ENCODE results near the gene HOXA4. TPM values are rescaled to one million over a fixed set of nuclear protein-coding genes. Genes with fewer than 3 reads are reported as not detected.

Gene HOXA4
- total RNA-seq, 5 donors from 2014 or later (not counting 1 experiment from before 2014, with no cell fraction given), result 0.25 to 0.38 (median 0.36) TPM; not detected in 2

DNA sequence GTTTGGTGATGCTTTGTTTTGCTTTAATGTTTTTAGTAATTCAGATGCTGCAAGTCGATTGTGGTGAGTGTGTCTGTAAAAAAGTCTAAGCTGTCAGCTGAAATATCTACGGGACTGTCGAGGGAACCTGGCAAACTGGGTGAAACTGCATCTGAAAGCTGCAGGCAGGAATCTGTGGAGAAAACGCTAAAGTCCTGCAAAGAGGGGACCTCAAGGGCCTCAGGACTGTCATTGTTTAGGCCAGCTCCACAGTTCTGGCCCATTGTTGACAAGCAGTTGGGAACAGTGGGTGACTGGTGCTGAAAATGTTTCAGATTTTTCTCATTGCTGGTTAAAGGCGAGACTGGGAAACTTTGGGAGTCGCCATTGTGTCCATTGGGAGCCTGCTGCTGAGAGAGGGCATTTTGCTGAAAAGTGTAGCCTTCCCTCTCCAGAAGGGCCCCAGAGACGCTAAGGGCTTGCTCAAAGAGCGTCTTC lies 29.8 kb downstream of the HOXA4 start:
- Mint-ChIP-seq H3K9me3 (no peaks in the 10 kb centered on the region), H3K27ac (no peak overlapping the region), H3K4me3 (no peak overlapping the region), H3K36me3 (peaks cover 24% of the 10 kb centered on the region), H3K4me1 (peaks cover 37 to 43% (median 39%) of the 10 kb centered on the region in 3 donors), H3K27me3 (peaks cover 58 to 83% of the 10 kb centered on the region in 2 donors)
- no peaks in the 10 kb centered on the region for H3K9me3 ChIP-seq
- POLR2A ChIA-PET, result no interaction called here
- H3K4me3 ChIP-seq (ENCODE audit: control insufficient read depth in 1 of 2, extremely low read depth in 1 of 2, low read length in 1 of 2), result no peak overlapping the region
- CTCF ChIA-PET, result no interaction called here
- no peaks in the 10 kb centered on the region for H3K36me3 ChIP-seq (ENCODE audit: control insufficient read depth in 2 of 2, extremely low read depth in 1 of 2, insufficient read depth in 1 of 2, low read length in 1 of 2)
- peaks cover 6 to 37% of the 10 kb centered on the region in 2 experiments for H3K4me1 ChIP-seq (ENCODE audit: control insufficient read depth in 1 of 2, extremely low read depth in 1 of 2, insufficient read depth in 2 of 2, low read length in 2 of 2)
- WGBS (ENCODE audit: insufficient coverage), result 96% methylated on average over 8 of the region's 8 CpGs
- ATAC-seq (replicated peaks in 1 of 4) (no peak), DNase-seq (no peak)
- no peak overlapping the region for H3K27ac ChIP-seq (ENCODE audit: low read length)
- peaks cover 11 to 71% of the 10 kb centered on the region in 2 experiments for H3K27me3 ChIP-seq (replicated peaks in 1 of 2; ENCODE audit: control insufficient read depth in 2 of 2, extremely low read depth in 1 of 2, insufficient read depth in 2 of 2, low read length in 1 of 2)

DNA sequence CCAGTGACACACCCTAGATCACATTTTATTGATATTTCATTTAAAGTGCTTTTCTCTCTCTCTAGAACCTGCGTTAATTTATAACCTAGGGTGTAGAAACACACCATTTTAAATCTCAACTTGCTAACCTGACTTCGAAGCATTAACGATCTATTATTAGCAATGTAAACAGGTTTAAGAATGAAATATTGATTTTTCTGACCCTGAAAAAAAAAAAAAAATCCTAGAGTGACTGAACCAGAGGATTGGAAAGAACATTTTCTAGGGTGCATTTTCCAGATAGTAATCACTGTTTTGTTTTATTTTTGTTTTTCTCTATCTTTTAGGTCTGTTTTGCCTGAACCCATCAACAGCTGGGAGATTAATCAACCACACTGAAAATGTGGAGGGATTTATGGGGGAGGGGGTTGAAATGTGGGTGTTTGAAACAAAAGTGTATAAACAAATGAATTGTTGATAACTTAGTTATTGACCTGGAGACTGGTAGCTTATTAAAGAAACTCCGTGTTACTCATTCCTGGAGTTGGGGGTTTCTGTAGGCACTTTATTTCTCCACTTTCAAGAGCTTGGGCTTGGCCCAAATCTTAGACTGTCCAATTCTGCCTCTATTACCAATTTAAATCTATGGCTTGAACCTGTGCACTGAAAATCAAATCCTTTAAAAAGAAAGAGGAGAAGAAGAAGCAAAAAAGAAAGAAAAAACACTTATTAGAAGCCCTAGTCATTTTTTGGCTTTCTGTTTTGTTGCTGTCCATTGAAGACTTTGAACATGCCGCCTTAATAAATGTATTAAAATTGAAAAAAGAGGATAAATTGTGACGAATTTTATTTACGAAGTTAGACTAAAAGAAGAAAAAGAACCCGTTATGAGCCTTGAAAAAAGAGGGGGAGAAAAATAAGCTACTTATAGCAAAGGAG lies 30.8 kb downstream of the HOXA4 start:
- WGBS (ENCODE audit: insufficient coverage), result no CpG with 5 or more reads among the region's 8 CpGs
- H3K36me3 Mint-ChIP-seq, result peaks cover 24% of the 10 kb centered on the region
- Histone ChIP-seq H3K27me3 (replicated peaks in 1 of 2; ENCODE audit: control insufficient read depth in 2 of 2, extremely low read depth in 1 of 2, insufficient read depth in 2 of 2, low read length in 1 of 2) (peaks cover 11 to 72% of the 10 kb centered on the region in 2 experiments), H3K36me3 (ENCODE audit: control insufficient read depth in 2 of 2, extremely low read depth in 1 of 2, insufficient read depth in 1 of 2, low read length in 1 of 2) (no peaks in the 10 kb centered on the region), H3K9me3 (no peaks in the 10 kb centered on the region), H3K27ac (ENCODE audit: low read length) (no peak overlapping the region), H3K4me1 (ENCODE audit: control insufficient read depth in 1 of 2, extremely low read depth in 1 of 2, insufficient read depth in 2 of 2, low read length in 2 of 2) (peaks cover 6 to 45% of the 10 kb centered on the region in 2 experiments), H3K4me3 (ENCODE audit: control insufficient read depth in 1 of 2, extremely low read depth in 1 of 2, low read length in 1 of 2) (no peak overlapping the region)
- no peaks in the 10 kb centered on the region for H3K9me3 Mint-ChIP-seq
- ATAC-seq (replicated peaks in 1 of 4) (no peak), DNase-seq (no peak)
- H3K4me3 Mint-ChIP-seq, result no peak overlapping the region
- ChIA-PET CTCF (interaction anchor here (0.5 to 0.7 kb wide), 2 partner anchors 81 to 766 kb away, joined by 3 to 4 read pairs; no protein-coding TSS in a partner anchor), POLR2A (interaction anchor here (0.7 kb wide), 2 partner anchors 20 to 408 kb away, joined by 3 read pairs; no protein-coding TSS in a partner anchor)
- H3K4me1 Mint-ChIP-seq, result peaks cover 39 to 53% (median 46%) of the 10 kb centered on the region in 3 donors
- H3K27ac Mint-ChIP-seq, result no peak overlapping the region
- H3K27me3 Mint-ChIP-seq, result peaks cover 60 to 83% of the 10 kb centered on the region in 2 donors

DNA sequence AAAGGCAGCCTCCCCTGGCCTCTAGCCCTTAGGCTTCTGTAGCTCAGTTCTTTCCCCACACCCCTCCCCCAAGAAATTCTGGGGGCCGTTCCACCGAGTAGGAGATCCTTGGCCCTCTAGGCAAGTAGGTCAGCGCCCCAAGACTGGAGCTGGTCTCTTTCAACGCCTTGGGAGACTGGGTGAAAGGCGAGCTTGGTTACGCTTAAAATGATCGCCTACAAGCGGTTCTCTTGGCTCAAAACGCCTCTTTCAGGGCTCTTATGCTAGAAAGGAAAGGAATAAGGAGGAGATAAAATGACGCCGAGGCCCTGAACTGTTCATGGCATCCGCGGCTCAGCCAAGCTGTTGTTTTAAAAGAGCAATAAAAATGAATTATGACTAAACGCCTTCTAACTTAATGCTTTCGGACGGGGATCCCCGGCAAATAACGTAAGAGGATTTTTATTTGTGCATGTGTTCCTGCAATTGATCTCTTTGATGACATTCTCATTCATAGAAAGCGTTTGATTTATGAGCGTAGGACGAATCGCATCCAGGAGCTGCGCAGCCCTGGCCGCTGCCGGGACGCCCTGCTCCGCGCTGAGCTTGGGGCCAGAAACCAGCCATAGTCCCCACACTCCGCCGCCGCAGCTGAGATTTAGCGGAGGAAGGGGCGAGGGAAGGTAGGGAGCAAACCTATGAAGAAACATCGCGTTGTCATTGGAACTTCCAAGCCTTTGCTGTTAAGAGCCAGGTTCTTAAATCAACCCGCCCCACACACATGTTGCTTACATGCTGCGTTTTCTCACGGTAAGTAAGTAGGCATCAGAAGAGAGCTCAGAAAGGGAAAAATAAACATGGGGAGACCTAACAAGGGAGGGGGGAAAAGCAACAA lies 31.7 kb downstream of the HOXA4 start:
- Mint-ChIP-seq H3K27me3 (peaks cover 61 to 84% of the 10 kb centered on the region in 2 donors), H3K4me1 (peaks cover 37 to 54% (median 47%) of the 10 kb centered on the region in 3 donors), H3K4me3 (peak overlapping the region in 2 of 3 donors; percentile 17 to 83), H3K27ac (no peak overlapping the region), H3K9me3 (no peaks in the 10 kb centered on the region), H3K36me3 (peaks cover 24% of the 10 kb centered on the region)
- no peak for ATAC-seq (replicated peaks in 1 of 4)
- no peaks in the 10 kb centered on the region for H3K36me3 ChIP-seq (ENCODE audit: control insufficient read depth in 2 of 2, extremely low read depth in 1 of 2, insufficient read depth in 1 of 2, low read length in 1 of 2)
- POLR2A ChIA-PET, result interaction anchor here (0.7 kb wide), 2 partner anchors 21 to 408 kb away, joined by 3 read pairs; no protein-coding TSS in a partner anchor
- DNase-seq, result no peak
- H3K27ac ChIP-seq (ENCODE audit: low read length), result no peak overlapping the region
- no peak overlapping the region for H3K4me3 ChIP-seq (ENCODE audit: control insufficient read depth in 1 of 2, extremely low read depth in 1 of 2, low read length in 1 of 2)
- WGBS (ENCODE audit: insufficient coverage), result 62% methylated on average over 29 of the region's 38 CpGs
- H3K27me3 ChIP-seq (replicated peaks in 1 of 2; ENCODE audit: control insufficient read depth in 2 of 2, extremely low read depth in 1 of 2, insufficient read depth in 2 of 2, low read length in 1 of 2), result peaks cover 8 to 68% of the 10 kb centered on the region in 2 experiments
- CTCF ChIA-PET, result interaction anchor here in 1 of 2 donors (0.5 kb wide), 1 partner anchor 82 kb away, joined by 3 read pairs; no protein-coding TSS in a partner anchor
- H3K4me1 ChIP-seq (ENCODE audit: control insufficient read depth in 1 of 2, extremely low read depth in 1 of 2, insufficient read depth in 2 of 2, low read length in 2 of 2), result peaks cover 6 to 45% of the 10 kb centered on the region in 2 experiments
- H3K9me3 ChIP-seq, result no peaks in the 10 kb centered on the region

DNA sequence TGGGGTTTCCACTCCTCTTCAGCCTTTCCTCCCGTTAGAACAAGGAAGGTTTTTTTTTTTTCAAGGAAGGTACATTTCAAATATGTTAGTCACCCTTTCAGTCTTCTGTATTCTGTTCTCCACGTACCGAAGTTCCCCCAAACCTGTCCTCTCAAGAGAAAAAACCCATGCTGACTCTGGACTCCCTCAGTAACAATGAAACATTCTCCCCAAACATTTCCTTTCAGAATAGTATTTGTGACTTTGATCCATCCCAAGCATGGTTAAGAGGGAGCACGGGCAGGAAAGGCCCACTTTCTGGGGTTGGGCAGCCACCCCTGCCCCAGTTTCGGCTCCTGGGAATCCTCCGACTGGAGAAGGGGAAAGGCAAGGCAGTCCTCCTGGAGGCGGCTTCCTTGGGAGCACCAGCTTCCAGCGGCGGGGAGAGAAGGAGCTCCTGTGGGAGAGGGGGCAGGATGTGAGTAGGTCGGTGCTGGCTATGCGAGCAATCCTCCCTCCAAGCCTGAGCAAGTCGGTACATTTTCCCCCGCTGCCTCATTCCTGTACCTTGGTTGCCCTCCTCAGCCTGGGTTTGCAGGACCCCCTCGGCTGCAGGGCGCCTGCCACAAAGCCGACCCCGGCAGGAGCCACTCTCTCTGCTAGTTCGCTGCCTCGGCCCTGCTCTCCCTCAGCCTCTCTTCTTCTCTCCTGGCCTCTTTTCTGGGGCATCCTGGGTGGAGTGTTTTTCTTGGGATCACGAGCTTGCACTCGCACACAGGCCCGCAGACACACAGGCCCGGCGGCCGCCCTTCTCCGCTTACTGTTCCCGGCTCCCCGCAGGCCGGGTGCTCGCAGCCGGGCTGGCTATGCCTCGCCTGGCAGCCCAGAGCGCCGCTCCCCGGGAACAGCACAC lies 32.6 kb downstream of the HOXA4 start:
- Mint-ChIP-seq H3K4me3 (peak overlapping the region; percentile 81 to 92 (median 83)), H3K27ac (no peak overlapping the region), H3K9me3 (no peaks in the 10 kb centered on the region), H3K4me1 (peaks cover 30 to 49% (median 41%) of the 10 kb centered on the region in 3 donors), H3K36me3 (peaks cover 24% of the 10 kb centered on the region), H3K27me3 (peaks cover 58 to 83% of the 10 kb centered on the region in 2 donors)
- 64% methylated on average over 19 of the region's 35 CpGs for WGBS (ENCODE audit: insufficient coverage)
- POLR2A ChIA-PET, result no interaction called here
- Histone ChIP-seq H3K4me3 (ENCODE audit: control insufficient read depth in 1 of 2, extremely low read depth in 1 of 2, low read length in 1 of 2) (no peak overlapping the region), H3K36me3 (ENCODE audit: control insufficient read depth in 2 of 2, extremely low read depth in 1 of 2, insufficient read depth in 1 of 2, low read length in 1 of 2) (no peaks in the 10 kb centered on the region), H3K4me1 (ENCODE audit: control insufficient read depth in 1 of 2, extremely low read depth in 1 of 2, insufficient read depth in 2 of 2, low read length in 2 of 2) (peaks cover 6 to 45% of the 10 kb centered on the region in 2 experiments), H3K9me3 (no peaks in the 10 kb centered on the region), H3K27me3 (replicated peaks in 1 of 2; ENCODE audit: control insufficient read depth in 2 of 2, extremely low read depth in 1 of 2, insufficient read depth in 2 of 2, low read length in 1 of 2) (peaks cover 9 to 59% of the 10 kb centered on the region in 2 experiments), H3K27ac (ENCODE audit: low read length) (no peak overlapping the region)
- CTCF ChIA-PET, result interaction anchor here in 1 of 2 donors (1.4 kb wide), 1 partner anchor 53 kb away, joined by 3 read pairs; no protein-coding TSS in a partner anchor
- DNase-seq (no peak), ATAC-seq (replicated peaks in 1 of 4) (no peak)

DNA sequence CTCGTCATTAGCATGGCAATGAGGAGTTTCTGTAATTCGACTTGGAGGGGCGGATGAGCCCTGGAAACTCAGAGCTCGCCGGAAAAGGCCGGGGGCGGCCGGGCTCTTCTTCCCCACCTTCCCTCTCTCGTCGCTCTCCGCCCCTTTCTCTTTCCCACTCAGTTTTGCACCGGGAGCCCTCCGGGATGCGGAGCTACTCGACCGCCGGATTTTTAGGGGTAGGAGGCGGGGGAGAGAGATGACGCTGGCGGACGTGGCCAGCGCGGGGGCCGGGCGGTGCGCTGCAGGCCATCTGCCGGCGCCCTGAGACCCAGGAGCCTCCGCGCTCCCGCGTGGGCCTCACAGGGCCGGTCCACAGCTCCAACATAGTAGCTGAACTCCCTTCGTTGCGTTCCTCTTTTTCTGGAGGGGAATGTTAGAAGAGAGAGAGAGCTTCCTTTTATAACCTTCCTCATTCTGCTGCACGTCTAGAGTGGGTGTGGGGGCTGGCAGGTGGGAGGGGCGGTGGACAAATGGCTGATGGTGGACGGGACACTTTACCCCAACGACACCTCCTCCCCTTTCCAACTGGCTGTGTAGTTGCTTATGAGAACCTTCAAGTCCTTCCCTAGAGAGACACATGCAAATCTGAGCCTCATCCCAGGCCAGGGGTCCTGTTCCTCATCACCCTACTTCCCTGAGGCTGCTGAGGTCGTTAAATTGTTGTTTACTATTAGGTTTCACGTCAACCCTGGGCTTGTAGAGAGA lies 33.6 kb downstream of the HOXA4 start:
- ChIA-PET POLR2A (interaction anchor here in 1 of 2 donors (0.7 kb wide), 1 partner anchor 34 kb away, joined by 3 read pairs; the partner anchor contains the start of gene HOXA4), CTCF (interaction anchor here (0.6 to 1.4 kb wide), 4 partner anchors 44 to 66 kb away, joined by 3 to 5 read pairs (median 3); no protein-coding TSS in a partner anchor)
- peak overlapping the region in 1 of 2 donors; percentile 55 for H3K27ac Mint-ChIP-seq
- peak in 1 of 35 experiments; percentile 19 for DNase-seq
- no peaks in the 10 kb centered on the region for H3K9me3 Mint-ChIP-seq
- peak overlapping the region; percentile 80 to 90 for H3K4me3 ChIP-seq (ENCODE audit: control insufficient read depth in 1 of 2, extremely low read depth in 1 of 2, low read length in 1 of 2)
- no peak overlapping the region for H3K27ac ChIP-seq (ENCODE audit: low read length)
- H3K27me3 Mint-ChIP-seq, result peaks cover 60 to 84% of the 10 kb centered on the region in 2 donors
- H3K4me3 Mint-ChIP-seq, result peak overlapping the region; percentile 81 to 92 (median 83)
- peaks cover 6 to 37% of the 10 kb centered on the region in 2 experiments for H3K4me1 ChIP-seq (ENCODE audit: control insufficient read depth in 1 of 2, extremely low read depth in 1 of 2, insufficient read depth in 2 of 2, low read length in 2 of 2)
- peak in 1 of 4 experiments; percentile 4 for ATAC-seq (replicated peaks in 1 of 4)
- H3K27me3 ChIP-seq (replicated peaks in 1 of 2; ENCODE audit: control insufficient read depth in 2 of 2, extremely low read depth in 1 of 2, insufficient read depth in 2 of 2, low read length in 1 of 2), result peaks cover 9 to 52% of the 10 kb centered on the region in 2 experiments
- H3K4me1 Mint-ChIP-seq, result peaks cover 28 to 40% (median 33%) of the 10 kb centered on the region in 3 donors
- H3K36me3 Mint-ChIP-seq, result peaks cover 24% of the 10 kb centered on the region
- WGBS (ENCODE audit: insufficient coverage), result 0% methylated on average over 2 of the region's 41 CpGs
- no peaks in the 10 kb centered on the region for H3K9me3 ChIP-seq
- no peaks in the 10 kb centered on the region for H3K36me3 ChIP-seq (ENCODE audit: control insufficient read depth in 2 of 2, extremely low read depth in 1 of 2, insufficient read depth in 1 of 2, low read length in 1 of 2)
